SJCRH30 (cell line): ENCODE results near the gene GABARAP. TPM values are rescaled to one million over a fixed set of nuclear protein-coding genes. Genes with fewer than 3 reads are reported as not detected.

Experiments
- DNase-seq, 2 experiments: peaks; one replicate each; pipeline ENCODE4 v3.0.0-alpha.2; 2015 to 2020
- H3K27ac ChIP-seq: fragments of 250-450 bp; sonication (Bioruptor Pico); 2 replicates; pipeline ENCODE4 v1.5.1; 2020; ENCODE audit warnings: mild to moderate bottlenecking, moderate library complexity
- H3K27me3 ChIP-seq: fragments of 250-450 bp; sonication (Bioruptor Pico); 2 replicates; pipeline ENCODE4 v1.5.1; 2020; ENCODE audit warnings: mild to moderate bottlenecking, moderate library complexity
- H3K36me3 ChIP-seq: fragments of 250-450 bp; sonication (Bioruptor Pico); 2 replicates; pipeline ENCODE4 v1.5.1; 2020; ENCODE audit warnings: mild to moderate bottlenecking, moderate library complexity
- H3K4me1 ChIP-seq: fragments of 250-450 bp; sonication (Bioruptor Pico); 2 replicates; pipeline ENCODE4 v1.5.1; 2020; ENCODE audit warnings: mild to moderate bottlenecking, moderate library complexity
- H3K4me3 ChIP-seq: fragments of 250-450 bp; sonication (Bioruptor Pico); 2 replicates; pipeline ENCODE4 v1.5.1; 2020; ENCODE audit warnings: mild to moderate bottlenecking, moderate library complexity
- H3K9me3 ChIP-seq: fragments of 250-450 bp; sonication (Bioruptor Pico); replicated peaks from 2 replicates; pipeline ENCODE4 v1.5.1; 2020; ENCODE audit warnings: mild to moderate bottlenecking, moderate library complexity
- total RNA-seq: library from RNA; depleted of rRNA; stranded (reverse); fragments of >200 nt; shearing (Covaris generic); gene quantifications from 2 replicates; pipeline ENCODE4 v1.2.3, GENCODE V29; 2014

The GABARAP gene
- total RNA-seq, 1 experiment from 2014 or later: 141 TPM

- Histone ChIP-seq H3K27ac (peak within 1 kb of the TSS; percentile 40), H3K9me3 (no peaks in the 10 kb centered on the region), H3K27me3 (no peaks in the 10 kb centered on the region), H3K4me3 (peak within 1 kb of the TSS; percentile 75), H3K4me1 (0 out of 2 replicates have a peak, but pooled peaks cover 4% of the 10 kb centered on the region), H3K36me3 (peaks cover 16% of the 10 kb centered on the region; the same call in 1 of the 2 replicates)
- DNase-seq: peak; percentile 96 to 97
Measured at GRCh38 chr17:7239091-7240027, 2.9 kb downstream of the GABARAP start, which contains the start of gene PHF23. TSS of gene PHF23 (minus strand) at chr17:7239457. CDS start at chr17:7239279, 178 bp downstream.

- peak overlapping the region; percentile 75 for H3K4me3 ChIP-seq
- no peaks in the 10 kb centered on the region for H3K9me3 ChIP-seq
- no peaks in the 10 kb centered on the region for H3K27me3 ChIP-seq
- H3K36me3 ChIP-seq: peaks cover 11% of the 10 kb centered on the region; the same call in 1 of the 2 replicates
- no peak for DNase-seq
- H3K4me1 ChIP-seq: 0 out of 2 replicates have a peak, but pooled peaks cover 4% of the 10 kb centered on the region
- H3K27ac ChIP-seq: peak overlapping the region; percentile 40
Measured at GRCh38 chr17:7238420-7239090, 3.7 kb downstream of the GABARAP start.

- H3K36me3 ChIP-seq: peaks cover 11% of the 10 kb centered on the region; the same call in 1 of the 2 replicates
- peak; percentile 71 for DNase-seq
- peak overlapping the region; percentile 68 for H3K4me3 ChIP-seq
- H3K27me3 ChIP-seq: no peaks in the 10 kb centered on the region
- no peaks in the 10 kb centered on the region for H3K9me3 ChIP-seq
- H3K27ac ChIP-seq: peak overlapping the region; percentile 67
- H3K4me1 ChIP-seq: 0 out of 2 replicates have a peak, but pooled peaks cover 4% of the 10 kb centered on the region
Measured at GRCh38 chr17:7237761-7238419, 4.4 kb downstream of the GABARAP start.

GRCh38 chr17:7237266-7237760 lies 4.9 kb downstream of the GABARAP start:
- H3K4me1 ChIP-seq: 0 out of 2 replicates have a peak, but pooled peaks cover 4% of the 10 kb centered on the region
- H3K9me3 ChIP-seq: no peaks in the 10 kb centered on the region
- peak overlapping the region; percentile 68 for H3K4me3 ChIP-seq
- H3K36me3 ChIP-seq: peaks cover 11% of the 10 kb centered on the region; the same call in 1 of the 2 replicates
- DNase-seq: no peak
- peak overlapping the region; percentile 67 for H3K27ac ChIP-seq
- no peaks in the 10 kb centered on the region for H3K27me3 ChIP-seq

GRCh38 chr17:7236808-7237207 lies 5.4 kb downstream of the GABARAP start:
- no peak overlapping the region for H3K4me3 ChIP-seq
- H3K27me3 ChIP-seq: no peaks in the 10 kb centered on the region
- peaks cover 11% of the 10 kb centered on the region; the same call in 1 of the 2 replicates for H3K36me3 ChIP-seq
- 0 out of 2 replicates have a peak, but pooled peaks cover 4% of the 10 kb centered on the region for H3K4me1 ChIP-seq
- no peak for DNase-seq
- no peak overlapping the region for H3K27ac ChIP-seq
- H3K9me3 ChIP-seq: no peaks in the 10 kb centered on the region

GRCh38 chr17:7235693-7236665 lies 6.3 kb downstream of the GABARAP start:
- Histone ChIP-seq H3K4me3 (no peak overlapping the region), H3K27me3 (no peaks in the 10 kb centered on the region), H3K4me1 (0 out of 2 replicates have a peak, but pooled peaks cover 4% of the 10 kb centered on the region), H3K36me3 (peaks cover 11% of the 10 kb centered on the region; the same call in 1 of the 2 replicates), H3K27ac (no peak overlapping the region), H3K9me3 (no peaks in the 10 kb centered on the region)
- no peak for DNase-seq

GRCh38 chr17:7234083-7234951 lies 7.9 kb downstream of the GABARAP start, which contains the start of gene DVL2:
TSS of gene DVL2 (minus strand) at chr17:7234517. CDS start at chr17:7234262, 255 bp downstream.
- peaks cover 11% of the 10 kb centered on the region; the same call in 1 of the 2 replicates for H3K36me3 ChIP-seq

GRCh38 chr17:7233701-7234082 lies 8.6 kb downstream of the GABARAP start:
- no peaks in the 10 kb centered on the region for H3K4me1 ChIP-seq
- H3K4me3 ChIP-seq: peak overlapping the region; percentile 74
- peak overlapping the region; percentile 70 for H3K27ac ChIP-seq
- H3K27me3 ChIP-seq: no peaks in the 10 kb centered on the region
- peaks cover 11% of the 10 kb centered on the region; the same call in 1 of the 2 replicates for H3K36me3 ChIP-seq
- no peaks in the 10 kb centered on the region for H3K9me3 ChIP-seq
- peak in 1 of 2 experiments; percentile 37 for DNase-seq

More at GRCh38 chr17:7234083-7234951, 7.9 kb downstream of the GABARAP start, which contains the start of gene DVL2:
- peak; percentile 91 to 92 for DNase-seq
- peak within 1 kb of the TSS; percentile 70 for H3K27ac ChIP-seq
- no peaks in the 10 kb centered on the region for H3K9me3 ChIP-seq
- H3K4me3 ChIP-seq: peak within 1 kb of the TSS; percentile 74
- no peaks in the 10 kb centered on the region for H3K4me1 ChIP-seq
- H3K27me3 ChIP-seq: no peaks in the 10 kb centered on the region

GRCh38 chr17:7232114-7232513 lies 10.1 kb downstream of the GABARAP start:
- no peaks in the 10 kb centered on the region for H3K9me3 ChIP-seq
- no peaks in the 10 kb centered on the region for H3K4me1 ChIP-seq
- H3K4me3 ChIP-seq: 0 out of 2 replicates have a peak overlapping the region, but pooled peaks have one; percentile 74
- no peak for DNase-seq
- H3K36me3 ChIP-seq: peaks cover 10% of the 10 kb centered on the region; the same call in 1 of the 2 replicates
- H3K27me3 ChIP-seq: no peaks in the 10 kb centered on the region
- H3K27ac ChIP-seq: no peak overlapping the region

GRCh38 chr17:7229504-7229903 lies 12.7 kb downstream of the GABARAP start:
- H3K27ac ChIP-seq: no peak overlapping the region
- no peak overlapping the region for H3K4me3 ChIP-seq
- no peaks in the 10 kb centered on the region; the same call in 1 of the 2 replicates for H3K36me3 ChIP-seq
- DNase-seq: no peak
- H3K27me3 ChIP-seq: no peaks in the 10 kb centered on the region
- no peaks in the 10 kb centered on the region for H3K4me1 ChIP-seq
- no peaks in the 10 kb centered on the region for H3K9me3 ChIP-seq

GRCh38 chr17:7228920-7229319 lies 13.3 kb downstream of the GABARAP start:
- no peaks in the 10 kb centered on the region for H3K4me1 ChIP-seq
- no peaks in the 10 kb centered on the region for H3K9me3 ChIP-seq
- H3K4me3 ChIP-seq: no peak overlapping the region
- H3K27ac ChIP-seq: no peak overlapping the region
- no peak for DNase-seq
- H3K27me3 ChIP-seq: no peaks in the 10 kb centered on the region
- H3K36me3 ChIP-seq: no peaks in the 10 kb centered on the region; the same call in 1 of the 2 replicates
